Measurements from ENCODE around the gene IFT80. TPM values are rescaled to one million over a fixed set of nuclear protein-coding genes. Genes with fewer than 3 reads are reported as not detected.

IFT80 gene
- total RNA-seq, 1 donor from 2014 or later: 90.0 TPM

DNA sequence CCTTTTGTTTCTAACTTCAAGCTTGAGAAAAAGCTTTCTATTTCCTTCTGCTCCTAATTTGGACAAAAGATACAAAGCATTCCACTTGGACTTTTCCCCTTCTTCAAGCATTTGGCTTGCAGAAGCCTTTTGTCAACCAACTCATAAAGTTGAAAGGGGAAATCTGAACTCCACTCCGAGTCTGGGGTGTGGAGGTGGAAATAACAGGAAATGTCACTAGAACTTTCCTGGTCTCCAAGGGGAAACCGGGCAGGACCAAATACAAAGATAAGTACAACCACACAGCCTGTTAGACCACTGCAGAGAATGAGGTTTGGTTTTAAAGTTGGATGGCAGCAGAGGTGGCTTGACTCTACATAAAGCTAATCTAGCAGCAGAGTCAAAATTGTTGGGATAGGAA, 178.0 kb downstream of the IFT80 start:
- H3K4me2 ChIP-seq: no peak overlapping the region
- H3F3A ChIP-seq (ENCODE audit: low read depth): peaks cover 29% of the 10 kb centered on the region
- H3K4me1 ChIP-seq: peaks cover 16% of the 10 kb centered on the region
- no peaks in the 10 kb centered on the region for H3K9me3 Mint-ChIP-seq
- H3K36me3 ChIP-seq: no peaks in the 10 kb centered on the region
- no peak overlapping the region for H3K4me3 Mint-ChIP-seq
- no peak overlapping the region for H3K9ac ChIP-seq
- H3K79me2 ChIP-seq (ENCODE audit: low read depth): no peaks in the 10 kb centered on the region
- H3K27me3 ChIP-seq: peaks cover 76% of the 10 kb centered on the region
- no peak overlapping the region for H3K27ac ChIP-seq
- H3K4me3 ChIP-seq: no peak overlapping the region
- no peaks in the 10 kb centered on the region for H3K9me3 ChIP-seq (ENCODE audit: low read depth)
- peaks cover 27% of the 10 kb centered on the region for H3K27me3 Mint-ChIP-seq (ENCODE audit: insufficient read depth, low read depth)
- TF ChIP-seq EZH2phosphoT487 (IDR thresholded peaks at IDR 0.05): no peak
- TF ChIP-seq, protein P1, sequence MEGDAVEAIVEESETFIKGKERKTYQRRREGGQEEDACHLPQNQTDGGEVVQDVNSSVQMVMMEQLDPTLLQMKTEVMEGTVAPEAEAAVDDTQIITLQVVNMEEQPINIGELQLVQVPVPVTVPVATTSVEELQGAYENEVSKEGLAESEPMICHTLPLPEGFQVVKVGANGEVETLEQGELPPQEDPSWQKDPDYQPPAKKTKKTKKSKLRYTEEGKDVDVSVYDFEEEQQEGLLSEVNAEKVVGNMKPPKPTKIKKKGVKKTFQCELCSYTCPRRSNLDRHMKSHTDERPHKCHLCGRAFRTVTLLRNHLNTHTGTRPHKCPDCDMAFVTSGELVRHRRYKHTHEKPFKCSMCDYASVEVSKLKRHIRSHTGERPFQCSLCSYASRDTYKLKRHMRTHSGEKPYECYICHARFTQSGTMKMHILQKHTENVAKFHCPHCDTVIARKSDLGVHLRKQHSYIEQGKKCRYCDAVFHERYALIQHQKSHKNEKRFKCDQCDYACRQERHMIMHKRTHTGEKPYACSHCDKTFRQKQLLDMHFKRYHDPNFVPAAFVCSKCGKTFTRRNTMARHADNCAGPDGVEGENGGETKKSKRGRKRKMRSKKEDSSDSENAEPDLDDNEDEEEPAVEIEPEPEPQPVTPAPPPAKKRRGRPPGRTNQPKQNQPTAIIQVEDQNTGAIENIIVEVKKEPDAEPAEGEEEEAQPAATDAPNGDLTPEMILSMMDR (IDR thresholded peaks at IDR 0.05): no peak
- TF ChIP-seq EZH2 (IDR thresholded peaks at IDR 0.05): no peak
- no peaks in the 10 kb centered on the region for H3K36me3 Mint-ChIP-seq
- H3K4me1 Mint-ChIP-seq: peaks cover 15% of the 10 kb centered on the region
- H2AFZ ChIP-seq (replicated peaks): no peak overlapping the region
- DNase-seq (ENCODE audit: low spot score): no peak
- H4K20me1 ChIP-seq (ENCODE audit: low read depth): peaks cover 17% of the 10 kb centered on the region
- H3K27ac Mint-ChIP-seq: no peak overlapping the region

DNA sequence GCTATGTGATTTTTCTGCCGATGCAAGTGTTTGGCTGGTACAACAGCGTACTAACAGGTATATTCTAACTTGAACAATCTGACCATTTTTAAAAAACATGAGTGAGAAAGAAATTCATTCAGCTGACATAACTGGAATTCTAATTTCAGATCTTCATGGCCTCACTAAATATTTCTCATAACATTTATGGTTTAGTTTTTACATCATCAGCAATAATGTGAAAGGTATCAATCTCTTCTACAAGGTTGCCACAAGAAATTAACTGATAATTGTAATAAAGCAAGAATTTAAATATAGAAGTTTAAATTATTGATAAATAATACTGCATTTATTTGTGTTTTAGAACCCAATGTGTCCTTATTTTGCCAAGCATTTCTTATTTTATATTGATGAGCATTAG, 179.0 kb downstream of the IFT80 start:
- H3K4me2 ChIP-seq: no peak overlapping the region
- H2AFZ ChIP-seq (replicated peaks): no peak overlapping the region
- H3K27me3 Mint-ChIP-seq (ENCODE audit: insufficient read depth, low read depth): peaks cover 25% of the 10 kb centered on the region
- no peak overlapping the region for H3K4me3 Mint-ChIP-seq
- no peaks in the 10 kb centered on the region for H3K36me3 ChIP-seq
- H3K36me3 Mint-ChIP-seq: no peaks in the 10 kb centered on the region
- peaks cover 16% of the 10 kb centered on the region for H3K4me1 ChIP-seq
- no peak overlapping the region for H3K9ac ChIP-seq
- H3K27ac ChIP-seq: no peak overlapping the region
- peaks cover 17% of the 10 kb centered on the region for H4K20me1 ChIP-seq (ENCODE audit: low read depth)
- H3K9me3 Mint-ChIP-seq: no peaks in the 10 kb centered on the region
- peaks cover 15% of the 10 kb centered on the region for H3K4me1 Mint-ChIP-seq
- no peaks in the 10 kb centered on the region for H3K9me3 ChIP-seq (ENCODE audit: low read depth)
- no peak for TF ChIP-seq EZH2 (IDR thresholded peaks at IDR 0.05)
- TF ChIP-seq, protein P1 (IDR thresholded peaks at IDR 0.05): no peak
- TF ChIP-seq EZH2phosphoT487 (IDR thresholded peaks at IDR 0.05): no peak
- no peak overlapping the region for H3K27ac Mint-ChIP-seq
- no peak for DNase-seq (ENCODE audit: low spot score)
- H3K4me3 ChIP-seq: no peak overlapping the region
- H3F3A ChIP-seq (ENCODE audit: low read depth): peaks cover 27% of the 10 kb centered on the region
- no peaks in the 10 kb centered on the region for H3K79me2 ChIP-seq (ENCODE audit: low read depth)
- peaks cover 66% of the 10 kb centered on the region for H3K27me3 ChIP-seq

DNA sequence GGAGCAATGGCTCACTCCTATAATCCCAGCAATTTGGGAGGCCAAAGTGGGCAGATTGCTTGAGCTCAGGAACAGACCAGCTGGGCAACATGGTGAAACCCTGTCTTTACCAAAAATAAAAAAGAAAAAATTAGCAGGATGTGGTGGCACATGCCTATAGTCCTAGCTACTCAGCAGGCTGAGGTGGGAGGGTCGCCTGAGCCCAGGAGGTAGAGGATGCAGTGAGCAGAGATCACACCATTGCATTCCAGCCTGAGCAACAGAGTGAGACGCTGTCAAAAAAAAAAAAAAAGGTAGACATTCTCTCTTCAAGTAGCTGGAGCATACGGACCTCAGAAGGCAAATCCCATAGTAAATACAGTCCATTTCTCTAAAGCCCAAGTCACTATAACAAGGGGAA, 180.9 kb downstream of the IFT80 start:
- Histone ChIP-seq H2AFZ (replicated peaks) (peak overlapping the region; percentile 24), H3K27ac (no peak overlapping the region), H3K4me1 (peaks cover 16% of the 10 kb centered on the region), H3K4me3 (no peak overlapping the region), H3K79me2 (ENCODE audit: low read depth) (no peaks in the 10 kb centered on the region), H3K9me3 (ENCODE audit: low read depth) (no peaks in the 10 kb centered on the region), H3K4me2 (peak overlapping the region; percentile 27), H4K20me1 (ENCODE audit: low read depth) (peaks cover 5% of the 10 kb centered on the region), H3K36me3 (no peaks in the 10 kb centered on the region), H3F3A (ENCODE audit: low read depth) (peaks cover 13% of the 10 kb centered on the region), H3K27me3 (peaks cover 47% of the 10 kb centered on the region), H3K9ac (no peak overlapping the region)
- no peak for TF ChIP-seq EZH2phosphoT487 (IDR thresholded peaks at IDR 0.05)
- TF ChIP-seq EZH2 (IDR thresholded peaks at IDR 0.05): no peak
- TF ChIP-seq, protein P1 (IDR thresholded peaks at IDR 0.05): no peak
- H3K36me3 Mint-ChIP-seq: no peaks in the 10 kb centered on the region
- DNase-seq (ENCODE audit: low spot score): no peak
- peaks cover 14% of the 10 kb centered on the region for H3K27me3 Mint-ChIP-seq (ENCODE audit: insufficient read depth, low read depth)
- no peak overlapping the region for H3K27ac Mint-ChIP-seq
- no peaks in the 10 kb centered on the region for H3K9me3 Mint-ChIP-seq
- H3K4me3 Mint-ChIP-seq: no peak overlapping the region
- H3K4me1 Mint-ChIP-seq: peaks cover 7% of the 10 kb centered on the region

All from neural progenitor cell (in vitro differentiated cells).